WI38 (cell line): ENCODE results near the gene SLC4A9.

ENCODE experiments used
- H3K4me3 ChIP-seq: 2 replicates; pipeline ENCODE4 v1.5.1; 2011; ENCODE audit warnings: low read depth, mild to moderate bottlenecking, control low read depth, low read length
- CTCF ChIP-seq: IDR thresholded peaks from 2 replicates; pipeline ENCODE4 v1.5.1; 2012; ENCODE audit warnings: low read depth, mild to moderate bottlenecking, control low read depth, low read length

Gene SLC4A9

GRCh38 chr5:140360101-140360500, at the start of gene SLC4A9:
TSS of gene SLC4A9 (plus strand) at chr5:140360194. CDS start at chr5:140360237, 43 bp downstream.
- H3K4me3 ChIP-seq, result no peak within 1 kb of the TSS
- no peak for TF ChIP-seq CTCF

GRCh38 chr5:140310434-140310833, 49.6 kb upstream of the SLC4A9 start:
- TF ChIP-seq CTCF, result no peak

GRCh38 chr5:140311011-140311467, 49.0 kb upstream of the SLC4A9 start:
- TF ChIP-seq CTCF, result no peak
- H3K4me3 ChIP-seq, result no peak overlapping the region

More at GRCh38 chr5:140310434-140310833, 49.6 kb upstream of the SLC4A9 start:
- H3K4me3 ChIP-seq, result no peak overlapping the region

GRCh38 chr5:140312067-140312790, 47.8 kb upstream of the SLC4A9 start:
- TF ChIP-seq CTCF, result no peak
- no peak overlapping the region; the same call in 1 of the 2 replicates for H3K4me3 ChIP-seq

GRCh38 chr5:140312791-140313189, 47.2 kb upstream of the SLC4A9 start:
- no peak overlapping the region for H3K4me3 ChIP-seq
- TF ChIP-seq CTCF, result no peak

GRCh38 chr5:140317859-140318258, 42.1 kb upstream of the SLC4A9 start:
- H3K4me3 ChIP-seq, result no peak overlapping the region
- TF ChIP-seq CTCF, result no peak

- no peak for TF ChIP-seq CTCF
- H3K4me3 ChIP-seq, result no peak overlapping the region
These were observed 41.2 kb upstream of the SLC4A9 start for GRCh38 chr5:140318792-140319191.
